K562 (cell line): ENCODE results near the gene SLC30A1. TPM values are rescaled to one million over a fixed set of nuclear protein-coding genes. Genes with fewer than 3 reads are reported as not detected.
A peak's percentile ranks its signal among the peaks of the same experiment; 100 is the strongest.

Experiments used
- BRD9 ChIP-seq: fragments of 450-650 bp; IDR thresholded peaks from 2 replicates; pipeline ENCODE4 v1.6.1; 2018; ENCODE audit warnings: low read depth; ENCODE audit not compliant: partially characterized antibody
- CCNT2 ChIP-seq: IDR thresholded peaks from 2 replicates; pipeline ENCODE4 v1.6.1; 2011; ENCODE audit warnings: borderline replicate concordance, low read depth, mild to moderate bottlenecking, moderate library complexity, mixed read lengths, low read length; ENCODE audit not compliant: insufficient read length; ENCODE audit errors: extremely low read depth
- CHD4 ChIP-seq: fragments of 200-600 bp; sonication (generic); IDR thresholded peaks from 3 replicates; pipeline ENCODE4 v1.6.1; 2012; ENCODE audit warnings: low read depth, mild to moderate bottlenecking, mixed read lengths, low read length, inconsistent platforms; ENCODE audit not compliant: insufficient read depth, insufficient replicate concordance, poor library complexity, severe bottlenecking
- CXXC5 ChIP-seq: fragments of 250-450 bp; sonication (Bioruptor Pico); IDR thresholded peaks from 2 replicates; pipeline ENCODE4 v1.8.0; 2022; ENCODE audit warnings: inconsistent platforms, mild to moderate bottlenecking, moderate library complexity
- EP300 ChIP-seq: IDR thresholded peaks from 2 replicates; pipeline ENCODE4 v1.6.1; 2012; ENCODE audit warnings: low read length, improper control_type of control experiment
- GABPA ChIP-seq: fragments of 200-800 bp; sonication (Bioruptor generic); conservative IDR thresholded peaks from 2 replicates; pipeline ENCODE4 v1.6.1; 2016; ENCODE audit warnings: low read depth, missing genetic modification characterization, missing compliant biosample characterization
- HCFC1 ChIP-seq: IDR thresholded peaks from 2 replicates; pipeline ENCODE4 v1.6.1; 2012; ENCODE audit warnings: low read depth, low read length, improper control_type of control experiment
- JUNB ChIP-seq: fragments of 450-650 bp; formaldehyde crosslinking; conservative IDR thresholded peaks from 2 replicates; pipeline ENCODE4 v1.4.0; 2020; ENCODE audit warnings: mild to moderate bottlenecking
- MCM5 ChIP-seq: fragments of 450-650 bp; IDR thresholded peaks from 2 replicates; pipeline ENCODE4 v1.6.1; 2016; ENCODE audit warnings: low read depth
- NCOA2 ChIP-seq, 2 experiments: fragments of 450-650 bp; IDR thresholded peaks; 2 replicates each; pipeline ENCODE4 v1.6.1; 2018; ENCODE audit warnings: mild to moderate bottlenecking in 2 of 2, moderate library complexity in 1 of 2; ENCODE audit not compliant: partially characterized antibody in 2 of 2
- NR1H2 ChIP-seq: sonication (generic); formaldehyde crosslinking; IDR thresholded peaks from 2 replicates; pipeline ENCODE4 v1.4.0; 2020; ENCODE audit warnings: mild to moderate bottlenecking, missing genetic modification reagents
- PHF8 ChIP-seq: fragments of 200-600 bp; sonication (generic); IDR thresholded peaks from 2 replicates; pipeline ENCODE4 v1.6.1; 2012; ENCODE audit warnings: mixed run types, mild to moderate bottlenecking, inconsistent platforms, low read length, moderate library complexity, borderline replicate concordance
- PTBP1 ChIP-seq: fragments of 200-400 bp; formaldehyde crosslinking; IDR thresholded peaks from 2 replicates; pipeline ENCODE4 v1.6.1; 2017; ENCODE audit warnings: low read depth, low read length
- STAG1 ChIP-seq: sonication (generic); formaldehyde crosslinking; IDR thresholded peaks from 2 replicates; pipeline ENCODE4 v1.5.0; 2020; ENCODE audit warnings: missing genetic modification reagents, borderline replicate concordance
- TCF3 ChIP-seq: sonication (generic); formaldehyde crosslinking; IDR thresholded peaks from 2 replicates; pipeline ENCODE4 v1.4.0; 2020; ENCODE audit warnings: mild to moderate bottlenecking, missing genetic modification reagents
- THRAP3 ChIP-seq: fragments of 450-650 bp; IDR thresholded peaks from 2 replicates; pipeline ENCODE4 v1.6.1; 2016; ENCODE audit warnings: mild to moderate bottlenecking, inconsistent platforms, borderline replicate concordance
- USF2 ChIP-seq: sonication (generic); formaldehyde crosslinking; IDR thresholded peaks from 2 replicates; pipeline ENCODE4 v1.5.0; 2020; ENCODE audit warnings: missing genetic modification reagents
- XRCC3 ChIP-seq: fragments of 450-650 bp; IDR thresholded peaks from 2 replicates; pipeline ENCODE4 v1.6.1; 2017; ENCODE audit warnings: mild to moderate bottlenecking, moderate library complexity
- YY1 ChIP-seq, 3 experiments: IDR thresholded peaks; 2 replicates each; pipeline ENCODE4 v1.6.1; 2011; ENCODE audit warnings: low read length in 2 of 3, mild to moderate bottlenecking in 2 of 3, moderate library complexity in 2 of 3, borderline replicate concordance in 1 of 3, control low read depth in 1 of 3, low read depth in 1 of 3; ENCODE audit not compliant: insufficient read depth in 3 of 3, insufficient replicate concordance in 2 of 3, control insufficient read depth in 1 of 3, insufficient read length in 1 of 3; ENCODE audit errors: extremely low read depth in 1 of 3
- ZEB2 ChIP-seq: fragments of 450-650 bp; IDR thresholded peaks from 2 replicates; pipeline ENCODE4 v1.6.1; 2016
- ZMIZ1 ChIP-seq, 2 experiments: fragments of 150-350 bp in 1 of 2; IDR thresholded peaks; 2 replicates each; pipeline ENCODE4 v1.6.1; 2012 to 2016; ENCODE audit warnings: low read depth in 2 of 2, low read length in 2 of 2, mild to moderate bottlenecking in 1 of 2, moderate library complexity in 1 of 2
- ZNF124 ChIP-seq: sonication (generic); formaldehyde crosslinking; IDR thresholded peaks from 2 replicates; pipeline ENCODE4 v1.8.1; 2022; ENCODE audit warnings: missing genetic modification reagents
- ZNF224 ChIP-seq: sonication (generic); formaldehyde crosslinking; IDR thresholded peaks from 2 replicates; pipeline ENCODE4 v1.8.0; 2022; ENCODE audit warnings: mild to moderate bottlenecking, missing genetic modification reagents
- ZNF584 ChIP-seq: fragments of 200-800 bp; sonication (Bioruptor generic); IDR thresholded peaks from 2 replicates; pipeline ENCODE4 v1.6.1; 2016; ENCODE audit warnings: low read depth, mild to moderate bottlenecking, missing genetic modification characterization, missing compliant biosample characterization
- ZNF696 ChIP-seq: fragments of 250-450 bp; sonication (Bioruptor Pico); conservative IDR thresholded peaks from 2 replicates; pipeline ENCODE4 v1.4.0; 2020; ENCODE audit warnings: mild to moderate bottlenecking, moderate library complexity
- ZNF77 ChIP-seq: fragments of 250-450 bp; sonication (Bioruptor Pico); IDR thresholded peaks from 2 replicates; pipeline ENCODE4 v1.5.0; 2020
- polyA plus RNA-seq, 8 experiments: library from polyadenylated mRNA; depleted of rRNA in 4 of 8; stranded (reverse) in 5 of 8; unstranded in 3 of 8; fragments of >200 nt; fragmentation: Nextera tagmentation in 2 of 8; fragmentation: Illumina TruSeq in 1 of 8; extraction: Ambion mirVana in 2 of 8; extraction: Trizol in 1 of 8; gene quantifications; 2 replicates each; pipeline versions ENCODE4 v1.2.1 to v1.2.3, GENCODE V29; 2011 to 2014; ENCODE audit warnings: inconsistent platforms in 1 of 8, missing spikeins in 1 of 8
- total RNA-seq, 7 experiments: library from RNA; depleted of rRNA in 6 of 7; stranded (reverse); fragments of >200 nt in 6 of 7; fragmentation: Illumina TruSeq in 2 of 7; extraction: Trizol in 2 of 7; gene quantifications; 2 replicates each; pipeline versions ENCODE4 v1.2.1 to v1.2.3, GENCODE V29; 2011 to 2021; ENCODE audit warnings: low replicate concordance in 1 of 7

SLC30A1 gene
- total and polyA plus RNA-seq, 9 of the 15 experiments (the other 6 are each of a cell fraction or from before 2014, with no cell fraction given), result 4.1 to 14.4 (median 6.6) TPM

- TF ChIP-seq MCM5 (no peak), ZNF77 (CRISPR knock-in tag) (no peak), ZEB2 (no peak; the same call in 1 of the 2 replicates), PTBP1 (no peak), USF2 (no peak), TCF3 (no peak), PHF8 (peak; percentile 66; the same call in 1 of the 2 replicates), XRCC3 (no peak), CCNT2 (no peak), JUNB (CRISPR knock-in tag) (no peak), STAG1 (CRISPR knock-in tag) (no peak), GABPA (tag) (no peak), NR1H2 (CRISPR knock-in tag) (no peak), BRD9 (peak; percentile 40), ZNF124 (CRISPR knock-in tag) (no peak), ZNF584 (no peak), EP300 (no peak), NCOA2 (IDR thresholded peaks at IDR 0.05; ENCODE audit: partially characterized antibody in 2 of 2) (no peak), THRAP3 (no peak), ZNF696 (no peak), CXXC5 (CRISPR knock-in tag) (no peak), HCFC1 (no peak), CHD4 (peak; percentile 19), ZMIZ1 (IDR thresholded peaks at IDR 0.05; ENCODE audit: low read depth in 2 of 2, low read length in 2 of 2) (peak in 1 of 2 experiments; percentile 11; a peak in 1 of 4 replicates), ZNF224 (CRISPR knock-in tag) (no peak), YY1 (IDR thresholded peaks at IDR 0.05; ENCODE audit: borderline replicate concordance in 1 of 3, control insufficient read depth in 1 of 3, extremely low read depth in 1 of 3, insufficient read depth in 3 of 3, insufficient read length in 1 of 3, insufficient replicate concordance in 2 of 3, low read depth in 1 of 3, low read length in 2 of 3) (peak in 2 of 3 experiments; percentile 82 to 93)
Measured at GRCh38 chr1:211606332-211606913, 27.5 kb upstream of the SLC30A1 start (continued).
